NCI-H510A (cell line): ENCODE data around the gene SSBP2.
"Not testable (repeated sequence)": the region's sequence is repeated elsewhere in the genome, so short reads cannot be mapped to it uniquely, and the experiment has no call there.

ENCODE experiments used
- DNase-seq: peaks from one replicate; lab custom pipeline; 2025; lab: John Stamatoyannopoulos, UW

Gene SSBP2

GRCh38 chr5:81728301-81728700 is 22.6 kb downstream of the SSBP2 start:
- DNase-seq = no peak

DNA sequence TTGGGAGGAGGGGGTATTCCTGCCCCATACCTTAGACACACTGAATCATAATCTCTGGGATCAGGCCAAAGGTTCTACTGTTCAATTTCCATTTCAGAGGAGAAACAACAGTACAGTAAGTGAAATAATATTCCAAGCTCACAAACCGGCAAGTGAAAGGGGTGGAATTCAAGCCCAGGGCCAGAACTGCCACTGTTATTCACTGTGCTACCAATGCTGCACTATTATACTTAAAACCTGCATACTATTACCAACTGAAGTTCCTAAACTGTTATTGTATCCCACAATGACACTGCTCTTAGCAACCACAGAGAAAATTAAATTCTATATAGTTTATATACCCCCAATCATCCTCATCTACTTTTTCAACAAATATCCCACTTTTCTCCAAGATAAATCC is 24.6 kb downstream of the SSBP2 start:
- DNase-seq = no peak

DNA sequence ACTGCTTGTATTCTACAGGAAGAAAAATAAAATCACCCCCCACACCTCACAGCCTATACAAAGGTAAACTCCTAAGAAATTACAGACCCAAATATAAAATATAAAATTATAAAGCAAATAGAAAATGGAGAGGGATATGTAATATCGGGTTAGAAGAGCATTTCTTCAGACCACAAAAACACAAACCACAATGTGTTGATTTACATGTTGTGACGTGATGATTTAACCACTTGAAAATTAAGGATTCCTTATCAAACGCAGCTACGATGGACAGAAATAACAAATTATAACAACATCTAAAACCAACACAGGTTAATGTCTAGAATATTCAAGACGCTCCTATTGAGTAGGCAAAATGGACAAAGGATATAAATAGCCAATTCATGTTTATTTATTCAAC is 26.3 kb downstream of the SSBP2 start:
- DNase-seq = no peak

- DNase-seq = no peak
Observed at GRCh38 chr5:81724108-81724507, 26.8 kb downstream of the SSBP2 start.

- DNase-seq = no peak
Observed at GRCh38 chr5:81721049-81721448, 29.8 kb downstream of the SSBP2 start.

GRCh38 chr5:81719743-81720345 is 31.1 kb downstream of the SSBP2 start:
- no peak for DNase-seq

GRCh38 chr5:81718300-81718699 is 32.6 kb downstream of the SSBP2 start:
- no peak for DNase-seq

GRCh38 chr5:81717860-81718259 is 33.0 kb downstream of the SSBP2 start:
- DNase-seq = no peak

DNA sequence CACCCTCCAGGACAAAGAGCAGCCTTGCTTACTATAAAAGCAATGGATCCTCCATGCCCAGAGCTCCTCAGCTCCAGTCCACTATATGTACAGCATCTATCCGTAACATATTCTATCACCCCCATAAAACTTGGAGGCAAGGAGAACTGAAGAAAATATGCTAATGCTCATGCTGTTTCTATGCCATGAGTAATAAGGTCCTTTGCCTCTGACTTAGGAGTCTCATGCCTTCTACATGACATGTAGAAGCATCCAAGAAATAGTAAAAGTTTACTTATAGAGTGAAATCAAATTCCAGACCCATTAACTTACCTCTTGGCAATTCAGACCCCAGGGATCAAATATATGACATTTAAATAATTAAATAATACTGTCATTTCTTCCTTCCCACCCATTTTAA is 33.7 kb downstream of the SSBP2 start:
- no peak for DNase-seq

DNA sequence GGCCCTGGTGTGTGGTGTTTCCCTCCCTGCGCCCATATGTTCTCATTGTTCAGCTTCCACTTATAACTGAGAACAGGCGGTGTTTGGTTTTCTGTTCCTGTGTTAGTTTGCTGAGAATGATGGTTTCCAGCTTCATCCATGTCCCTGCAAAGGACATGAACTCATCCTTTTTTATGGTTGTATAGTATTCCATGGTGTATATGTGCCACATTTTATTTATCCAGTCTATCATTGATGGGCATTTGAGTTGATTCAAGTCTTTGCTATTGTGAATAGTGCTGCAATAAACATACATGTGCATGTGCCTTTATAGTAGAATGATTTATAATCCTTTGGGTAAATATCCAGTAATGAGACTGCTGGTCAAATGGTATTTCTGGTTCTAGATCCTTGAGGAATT is 36.8 kb downstream of the SSBP2 start:
- not testable (repeated sequence) for DNase-seq

DNA sequence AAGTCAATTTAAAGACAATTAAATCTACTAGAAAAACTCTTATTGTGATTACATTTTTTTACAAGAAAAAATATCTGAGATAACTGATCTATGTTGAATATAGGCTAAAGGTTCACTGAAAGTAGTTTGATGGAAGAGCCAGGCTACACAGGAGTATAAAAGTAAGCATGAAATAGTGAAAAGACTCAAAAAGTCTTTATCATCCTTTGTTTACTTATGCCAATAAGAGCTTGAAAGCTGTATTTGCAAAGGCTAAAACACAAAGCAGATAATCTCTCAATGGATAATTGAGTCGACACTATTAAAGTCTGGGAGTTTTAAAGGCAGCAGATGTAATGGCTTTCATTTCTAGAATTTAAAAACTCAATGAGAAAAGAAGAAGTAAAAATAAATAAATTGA is 42.0 kb downstream of the SSBP2 start:
- DNase-seq = no peak

DNA sequence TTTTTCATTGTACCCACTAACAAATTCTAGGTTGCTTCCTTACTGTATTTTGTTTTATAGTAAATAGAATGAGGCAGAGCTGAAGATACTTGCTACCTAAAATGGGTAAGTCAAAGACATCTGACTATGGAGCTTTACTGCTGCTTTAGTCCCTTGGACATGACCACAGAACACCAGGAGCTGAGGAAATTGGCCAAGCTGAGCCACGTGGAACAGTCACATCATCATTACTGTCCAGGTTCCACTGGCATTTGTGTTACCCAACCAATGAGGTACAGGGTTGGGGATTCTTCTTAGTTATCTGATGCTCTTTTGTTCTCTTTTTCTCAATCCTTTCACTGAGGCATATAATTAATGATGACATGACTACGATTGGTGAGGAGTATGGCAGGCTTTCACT is 47.1 kb downstream of the SSBP2 start:
- no peak for DNase-seq

DNA sequence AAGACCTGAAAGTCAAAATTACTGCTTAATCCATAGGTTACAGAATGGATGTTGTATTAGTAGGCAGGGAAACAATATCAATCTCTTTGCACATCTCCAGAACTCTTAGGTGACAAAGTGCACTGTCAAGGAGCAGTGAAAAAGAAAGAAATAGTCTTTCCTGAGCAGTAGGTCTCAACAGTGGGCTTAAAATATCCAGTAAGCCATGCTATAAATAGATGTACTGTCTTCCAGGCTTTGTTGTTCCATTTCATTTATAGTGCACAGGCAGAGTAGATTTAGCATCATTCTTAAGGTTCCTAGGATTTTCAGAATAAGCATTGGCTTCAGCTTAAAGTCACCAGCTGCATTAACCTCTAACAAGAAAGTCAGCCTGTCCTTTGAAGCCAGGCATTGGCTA is 50.7 kb downstream of the SSBP2 start:
- DNase-seq = no peak

- DNase-seq = no peak
Observed at GRCh38 chr5:81698813-81699212, 52.1 kb downstream of the SSBP2 start.

GRCh38 chr5:81696418-81697397 is 54.2 kb downstream of the SSBP2 start:
- no peak for DNase-seq

- DNase-seq = no peak
Observed at GRCh38 chr5:81694726-81695125, 56.2 kb downstream of the SSBP2 start.

GRCh38 chr5:81688215-81688614 is 62.7 kb downstream of the SSBP2 start:
- DNase-seq = no peak

DNA sequence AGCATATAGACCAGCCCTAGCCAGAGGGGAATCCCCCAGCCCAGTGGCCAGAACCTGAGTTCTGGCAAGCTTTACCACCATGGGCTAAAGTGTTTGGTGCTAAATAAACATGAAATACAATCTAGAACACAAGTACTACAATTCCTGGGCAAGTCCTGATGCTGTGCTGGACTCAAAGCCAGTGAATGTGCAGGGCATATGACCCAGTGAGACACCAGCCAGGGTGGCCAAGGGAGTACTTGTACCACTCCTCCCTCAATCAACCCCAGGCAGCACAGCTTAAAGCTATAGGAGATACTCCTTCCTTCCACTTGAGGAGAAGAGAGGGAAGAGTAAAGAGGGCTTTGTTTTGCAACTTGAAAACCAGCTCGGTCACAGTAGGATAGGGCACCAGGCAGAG is 63.6 kb downstream of the SSBP2 start:
- no peak for DNase-seq

- DNase-seq = no peak
Observed at GRCh38 chr5:81685471-81685870, 65.4 kb downstream of the SSBP2 start.

- DNase-seq = no peak
Observed at GRCh38 chr5:81679885-81680284, 71.0 kb downstream of the SSBP2 start.

DNA sequence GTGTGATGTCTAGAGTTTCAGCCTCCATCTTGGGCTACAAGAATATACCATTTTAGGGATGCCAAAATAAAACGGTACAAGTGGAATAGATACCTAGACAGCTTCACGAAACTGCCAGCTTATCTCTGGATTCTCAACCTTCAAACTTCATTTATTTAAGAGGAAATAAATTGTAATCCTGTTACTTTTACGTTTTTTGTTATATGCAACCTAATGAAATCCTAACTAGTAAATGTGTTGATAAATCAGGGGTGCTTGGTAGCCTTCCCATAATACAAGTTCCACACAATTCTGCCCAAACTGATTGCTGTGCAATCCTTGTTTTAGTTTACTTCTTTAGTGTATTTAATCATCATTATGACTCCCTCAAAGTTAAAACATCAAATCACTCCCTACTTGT is 75.5 kb downstream of the SSBP2 start:
- no peak for DNase-seq

- DNase-seq = no peak
Observed at GRCh38 chr5:81665795-81666194, 85.1 kb downstream of the SSBP2 start.

DNA sequence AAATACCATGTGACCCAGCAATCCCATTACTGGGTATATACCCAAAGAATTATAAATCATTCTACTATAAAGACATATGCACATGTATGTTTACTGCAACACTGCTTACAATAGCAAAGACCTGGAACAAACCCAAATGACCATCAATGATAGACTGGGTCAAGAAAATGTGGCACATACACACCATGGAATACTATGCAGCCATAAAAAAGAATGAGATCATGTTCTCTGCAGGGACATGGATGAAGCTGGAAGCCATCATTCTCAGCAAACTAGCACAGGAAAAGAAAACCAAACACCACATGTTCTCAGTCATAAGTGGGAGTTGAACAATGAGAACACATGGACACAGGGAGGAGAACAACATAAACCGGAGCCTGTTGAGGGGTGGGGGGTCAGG is 90.3 kb downstream of the SSBP2 start:
- DNase-seq = not testable (repeated sequence)

GRCh38 chr5:81657386-81657785 is 93.5 kb downstream of the SSBP2 start:
- DNase-seq = no peak
